ENCODE measurements around the gene SETDB2.

DNA sequence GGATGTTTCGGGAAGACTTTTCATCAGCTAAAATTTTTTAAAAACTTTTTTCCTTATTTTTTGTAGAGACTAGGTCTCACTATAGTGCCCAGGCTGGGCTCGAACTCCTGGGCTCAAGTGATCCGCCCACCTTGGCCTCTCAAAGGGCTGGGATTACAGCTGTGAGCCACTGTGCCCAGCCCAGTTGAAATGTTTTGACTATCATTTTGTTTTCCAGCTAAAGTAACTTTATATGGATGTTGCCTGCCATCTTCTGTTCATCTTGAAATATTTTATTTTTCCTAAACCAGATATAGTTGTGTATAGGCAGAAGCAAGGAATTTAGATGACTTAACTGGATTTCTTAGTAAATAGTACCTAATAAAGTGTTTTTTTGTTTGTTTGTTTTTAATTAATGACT lies 7.2 kb upstream of the SETDB2 start:
- TF ChIP-seq CTCF (IDR thresholded peaks at IDR 0.05 in 4 of 5, conservative IDR thresholded peaks at IDR 0.05 in 1 of 5) (no peak), POLR2A (IDR thresholded peaks at IDR 0.05) (no peak)
